Lower leg skin (tissue), 4 donors: ENCODE data around the gene OR6V1. TPM values are rescaled to one million over a fixed set of nuclear protein-coding genes. Genes with fewer than 3 reads are reported as not detected.

Experiments used
- DNase-seq, 2 donors: peaks; one replicate each; pipeline ENCODE4 v3.0.0-alpha.2; 2019; ENCODE audit warnings: low spot score in 2 of 2
- H3K4me3 ChIP-seq: fragments of 200-600 bp; sonication (generic); 2 replicates; pipeline ENCODE4 v1.5.1; 2017; ENCODE audit warnings: mild to moderate bottlenecking, low read depth; ENCODE audit not compliant: poor library complexity, severe bottlenecking
- CTCF ChIP-seq, 3 donors: fragments of 450-650 bp; IDR thresholded peaks; one replicate each; pipeline ENCODE4 v1.5.1; 2016; ENCODE audit warnings: antibody characterized with exemption in 3 of 3, mild to moderate bottlenecking in 3 of 3, moderate library complexity in 2 of 3
- POLR2A ChIP-seq, 2 donors: fragments of 450-650 bp; IDR thresholded peaks; one replicate each; pipeline ENCODE4 v1.6.1; 2016 to 2017; ENCODE audit warnings: antibody characterized with exemption in 2 of 2, mild to moderate bottlenecking in 1 of 2, moderate library complexity in 1 of 2
- WGBS, 2 donors: methylation state at CpG; one replicate each; pipeline ENCODE4 v1.1.5; 2018; 5-methylcytosine and 5-hydroxymethylcytosine counted together
- intact Hi-C: fragments of 100-400 bp; cut with DNase I; formaldehyde crosslinking; loops from one replicate; pipeline ENCODE4 v1.15.0; 2023; ENCODE audit warnings: low total_unique reads
- total RNA-seq, 4 donors: library from RNA; depleted of rRNA; stranded (reverse); fragments of >200 nt; gene quantifications; one replicate each; pipeline ENCODE4 v1.1.0, GENCODE V29; 2016

Gene OR6V1
- total RNA-seq, 4 donors from 2014 or later, result not detected

DNA sequence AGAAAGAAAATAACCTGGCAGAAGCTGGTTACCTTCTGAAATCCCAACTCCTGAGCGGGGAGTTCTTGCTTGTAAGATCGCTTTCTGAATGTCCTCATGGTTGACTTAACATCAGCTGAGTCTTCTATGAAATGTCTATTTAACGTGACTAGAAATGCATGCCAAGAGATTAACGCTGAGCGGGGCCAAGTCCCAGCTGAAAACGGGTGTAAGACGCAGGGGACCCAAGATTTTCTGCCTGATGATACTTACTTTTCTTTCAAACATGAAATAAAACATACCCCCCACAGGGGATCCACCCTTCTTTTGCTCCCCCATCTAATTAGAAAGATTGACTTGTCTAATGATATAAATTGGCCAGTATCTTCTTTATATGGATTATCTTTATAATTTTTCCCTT, 40.1 kb upstream of the OR6V1 start:
- 89 to 91% methylated on average over 7 of the region's 7 CpGs for WGBS, 2 donors
- H3K4me3 ChIP-seq, result no peak overlapping the region
- DNase-seq, result no peak
- intact Hi-C loops, result no loop called here
- no peak for TF ChIP-seq POLR2A (IDR thresholded peaks at IDR 0.05)
- TF ChIP-seq CTCF (IDR thresholded peaks at IDR 0.05), result no peak

DNA sequence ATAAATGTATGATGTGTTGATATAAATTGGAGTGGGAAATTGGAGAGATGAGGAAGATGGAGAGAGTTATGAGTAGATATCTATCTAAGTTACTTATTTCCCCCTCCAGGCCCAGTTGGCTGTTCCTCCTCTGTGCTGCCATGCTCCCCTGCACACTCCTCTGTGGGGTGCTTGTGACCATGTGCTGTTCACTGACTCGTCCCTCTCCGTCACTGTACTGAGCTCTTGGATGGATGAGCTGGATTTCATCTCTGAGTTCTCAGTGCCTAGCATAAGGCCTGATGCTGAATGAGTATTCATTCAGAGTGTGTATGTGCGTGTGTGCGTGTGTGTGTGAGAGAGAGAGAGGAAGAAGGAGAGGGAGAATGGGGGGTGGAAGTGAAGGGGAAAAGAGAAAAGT, 39.7 kb upstream of the OR6V1 start:
- WGBS, 2 donors, result 95 to 96% methylated on average over 4 of the region's 4 CpGs
- TF ChIP-seq CTCF (IDR thresholded peaks at IDR 0.05) (no peak), POLR2A (IDR thresholded peaks at IDR 0.05) (no peak)
- intact Hi-C loops, result no loop called here
- DNase-seq, result no peak
- H3K4me3 ChIP-seq, result no peak overlapping the region

DNA sequence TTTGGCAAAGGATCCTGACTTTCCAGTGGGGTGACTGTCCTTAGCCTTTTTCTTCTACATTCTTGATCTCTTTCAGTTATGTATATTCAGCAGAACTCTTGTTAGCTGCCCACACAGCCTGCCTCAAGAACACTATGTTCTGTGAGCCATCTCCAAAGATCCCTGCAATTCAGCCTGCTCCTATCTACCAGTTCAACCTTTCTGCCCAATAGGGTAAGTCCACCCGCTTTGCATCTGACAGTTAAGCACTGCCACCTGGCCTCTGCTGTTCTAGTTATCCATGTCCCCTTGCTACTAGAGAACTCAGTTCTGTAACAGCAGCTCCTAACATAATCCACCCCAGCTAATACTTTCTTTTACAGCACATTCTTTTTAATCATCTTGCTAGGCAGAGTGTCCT, 38.7 kb upstream of the OR6V1 start:
- intact Hi-C loops, result no loop called here
- TF ChIP-seq POLR2A (IDR thresholded peaks at IDR 0.05), result no peak
- TF ChIP-seq CTCF (IDR thresholded peaks at IDR 0.05), result no peak
- no peak overlapping the region for H3K4me3 ChIP-seq
- 48 to 66% methylated on average over 1 of the region's 1 CpG for WGBS, 2 donors
- DNase-seq, result no peak

DNA sequence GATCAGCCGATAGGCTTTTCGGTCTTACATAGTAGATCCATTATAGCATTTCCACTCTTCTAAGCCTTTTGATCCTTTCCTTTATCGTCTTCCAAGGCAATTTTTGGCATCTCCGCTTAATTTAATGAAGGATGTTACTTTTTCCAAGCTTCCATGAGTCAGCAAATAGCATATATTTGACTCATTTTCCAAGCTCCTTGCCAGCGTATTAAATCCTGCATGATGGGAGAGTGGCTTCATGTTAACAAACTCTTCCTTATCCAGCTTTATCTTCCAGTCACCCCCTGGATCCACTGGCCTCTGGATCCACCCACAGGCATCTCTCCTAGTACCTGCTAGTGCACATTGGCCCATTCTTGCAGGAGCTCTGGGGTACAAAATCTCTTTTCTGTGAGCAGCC, 38.2 kb upstream of the OR6V1 start:
- intact Hi-C loops, result no loop called here
- no peak for DNase-seq
- 32 to 43% methylated on average over 5 of the region's 5 CpGs for WGBS, 2 donors
- TF ChIP-seq POLR2A (IDR thresholded peaks at IDR 0.05) (no peak), CTCF (IDR thresholded peaks at IDR 0.05) (no peak)
- H3K4me3 ChIP-seq, result no peak overlapping the region

DNA sequence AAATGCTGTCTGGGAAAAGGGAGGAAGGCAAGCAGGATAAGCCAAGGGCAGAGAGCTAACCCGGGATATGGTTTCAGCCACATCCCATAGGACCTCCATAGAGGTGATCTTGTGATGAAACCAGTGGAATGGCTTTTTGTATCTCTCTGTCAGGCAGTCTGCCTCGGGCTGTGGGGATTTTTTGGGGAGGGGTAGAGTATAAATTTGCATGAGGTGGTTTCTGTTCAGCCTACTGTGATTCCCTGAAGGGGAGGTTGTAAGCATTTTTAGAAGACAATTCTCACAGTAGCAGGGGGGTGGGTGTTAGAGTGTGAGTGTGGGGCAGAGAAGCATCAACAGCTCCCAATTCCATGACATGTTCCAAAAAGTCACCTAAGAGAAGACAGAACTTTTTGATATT, 37.1 kb upstream of the OR6V1 start:
- TF ChIP-seq CTCF (IDR thresholded peaks at IDR 0.05) (no peak), POLR2A (IDR thresholded peaks at IDR 0.05) (no peak)
- intact Hi-C loops, result no loop called here
- 47 to 51% methylated on average over 2 of the region's 2 CpGs for WGBS, 2 donors
- no peak for DNase-seq
- H3K4me3 ChIP-seq, result no peak overlapping the region

DNA sequence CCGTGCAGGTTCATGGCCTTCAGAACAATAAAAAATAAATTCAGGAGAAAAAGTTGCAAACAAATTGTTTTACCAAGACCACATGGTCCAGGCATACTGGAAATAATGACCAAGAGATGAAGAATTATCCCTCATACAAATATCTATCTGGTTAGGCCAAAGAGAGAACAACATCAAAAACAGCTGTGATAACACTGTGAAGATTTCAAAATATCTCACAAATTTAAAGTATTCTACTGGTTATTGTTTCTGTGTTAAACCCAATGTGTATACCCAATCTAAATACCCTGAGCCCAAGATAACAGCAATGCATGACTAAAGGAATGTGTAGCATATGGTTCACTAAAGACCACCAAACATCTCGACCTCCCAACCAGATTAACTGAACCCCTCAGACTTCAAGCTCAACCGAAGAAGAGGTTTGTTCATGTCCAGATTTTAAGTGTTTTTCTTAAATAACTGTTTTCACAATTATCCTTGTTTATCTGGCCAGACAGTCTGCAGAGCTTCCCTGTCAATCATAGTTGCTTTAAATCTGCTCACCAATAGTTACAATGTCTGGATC, 36.1 kb upstream of the OR6V1 start:
- H3K4me3 ChIP-seq, result no peak overlapping the region
- 81 to 87% methylated on average over 3 of the region's 3 CpGs for WGBS, 2 donors
- no peak for DNase-seq
- no peak for TF ChIP-seq CTCF (IDR thresholded peaks at IDR 0.05)
- TF ChIP-seq POLR2A (IDR thresholded peaks at IDR 0.05), result no peak
- intact Hi-C loops, result no loop called here
